Measurements from ENCODE around the gene ADAMTS18. TPM values are rescaled to one million over a fixed set of nuclear protein-coding genes. Genes with fewer than 3 reads are reported as not detected.

Gene ADAMTS18
- total and polyA plus RNA-seq, 7 experiments from 2014 or later = not detected

GRCh38 chr16:77307426-77308162, 127.2 kb downstream of the ADAMTS18 start:
- no peaks in the 10 kb centered on the region for H3K36me3 ChIP-seq (ENCODE audit: control insufficient read depth in 2 of 3, insufficient read depth in 3 of 3, low read length in 3 of 3)
- CTCF ChIA-PET = no interaction called here
- POLR2A ChIA-PET = no interaction called here
- H3K9me3 Mint-ChIP-seq = no peaks in the 10 kb centered on the region
- no peaks in the 10 kb centered on the region for H3K9me3 ChIP-seq (ENCODE audit: control insufficient read depth in 2 of 3, low read length in 3 of 3)
- H3K36me3 Mint-ChIP-seq = no peaks in the 10 kb centered on the region
- intact Hi-C loops (cut with micrococcal nuclease) = no loop called here
- H3K27me3 ChIP-seq (ENCODE audit: control insufficient read depth in 2 of 2, insufficient read depth in 2 of 2, low read length in 2 of 2) = no peaks in the 10 kb centered on the region
- DNase-seq (no peak), ATAC-seq (no peak)
- H3K4me1 Mint-ChIP-seq = peaks cover 0 to 8% (median 0%) of the 10 kb centered on the region in 7 donors
- no peak overlapping the region for H3K4me3 Mint-ChIP-seq
- no peak overlapping the region for H3K4me3 ChIP-seq (ENCODE audit: low read length)
- no peak overlapping the region for H3K27ac ChIP-seq (ENCODE audit: low read depth, low read length)
- no peak overlapping the region for H3K27ac Mint-ChIP-seq
- H3K4me1 ChIP-seq (ENCODE audit: control insufficient read depth in 2 of 2, insufficient read depth in 2 of 2, low read length in 2 of 2) = no peaks in the 10 kb centered on the region
- peaks cover 0 to 14% (median 0%) of the 10 kb centered on the region in 5 donors for H3K27me3 Mint-ChIP-seq

GRCh38 chr16:77306075-77306474, 128.8 kb downstream of the ADAMTS18 start:
- intact Hi-C loops (cut with micrococcal nuclease) = no loop called here
- Mint-ChIP-seq H3K4me1 (peaks cover 0 to 8% (median 0%) of the 10 kb centered on the region in 7 donors), H3K9me3 (no peaks in the 10 kb centered on the region), H3K27ac (no peak overlapping the region), H3K36me3 (no peaks in the 10 kb centered on the region), H3K27me3 (peaks cover 0 to 15% (median 0%) of the 10 kb centered on the region in 5 donors), H3K4me3 (no peak overlapping the region)
- Histone ChIP-seq H3K9me3 (ENCODE audit: control insufficient read depth in 2 of 3, low read length in 3 of 3) (no peaks in the 10 kb centered on the region), H3K27me3 (ENCODE audit: control insufficient read depth in 2 of 2, insufficient read depth in 2 of 2, low read length in 2 of 2) (no peaks in the 10 kb centered on the region), H3K27ac (ENCODE audit: low read depth, low read length) (no peak overlapping the region), H3K4me3 (ENCODE audit: low read length) (no peak overlapping the region), H3K36me3 (ENCODE audit: control insufficient read depth in 2 of 3, insufficient read depth in 3 of 3, low read length in 3 of 3) (no peaks in the 10 kb centered on the region), H3K4me1 (ENCODE audit: control insufficient read depth in 2 of 2, insufficient read depth in 2 of 2, low read length in 2 of 2) (no peaks in the 10 kb centered on the region)
- no peak for ATAC-seq
- POLR2A ChIA-PET = no interaction called here
- DNase-seq = peak in 1 of 9 donors; percentile 1
- CTCF ChIA-PET = no interaction called here

GRCh38 chr16:77304877-77305276, 130.0 kb downstream of the ADAMTS18 start:
- Histone ChIP-seq H3K4me3 (ENCODE audit: low read length) (no peak overlapping the region), H3K27ac (ENCODE audit: low read depth, low read length) (no peak overlapping the region), H3K9me3 (ENCODE audit: control insufficient read depth in 2 of 3, low read length in 3 of 3) (no peaks in the 10 kb centered on the region), H3K4me1 (ENCODE audit: control insufficient read depth in 2 of 2, insufficient read depth in 2 of 2, low read length in 2 of 2) (no peaks in the 10 kb centered on the region), H3K36me3 (ENCODE audit: control insufficient read depth in 2 of 3, insufficient read depth in 3 of 3, low read length in 3 of 3) (no peaks in the 10 kb centered on the region), H3K27me3 (ENCODE audit: control insufficient read depth in 2 of 2, insufficient read depth in 2 of 2, low read length in 2 of 2) (no peaks in the 10 kb centered on the region)
- H3K4me3 Mint-ChIP-seq = no peak overlapping the region
- H3K27ac Mint-ChIP-seq = no peak overlapping the region
- H3K27me3 Mint-ChIP-seq = peaks cover 0 to 9% (median 0%) of the 10 kb centered on the region in 5 donors
- DNase-seq (no peak), ATAC-seq (no peak)
- CTCF ChIA-PET = no interaction called here
- peaks cover 0 to 8% (median 0%) of the 10 kb centered on the region in 7 donors for H3K4me1 Mint-ChIP-seq
- H3K36me3 Mint-ChIP-seq = no peaks in the 10 kb centered on the region
- intact Hi-C loops (cut with micrococcal nuclease) = no loop called here
- no peaks in the 10 kb centered on the region for H3K9me3 Mint-ChIP-seq
- POLR2A ChIA-PET = no interaction called here

GRCh38 chr16:77304134-77304533, 130.7 kb downstream of the ADAMTS18 start:
- Histone ChIP-seq H3K27ac (ENCODE audit: low read depth, low read length) (no peak overlapping the region), H3K4me3 (ENCODE audit: low read length) (no peak overlapping the region), H3K4me1 (ENCODE audit: control insufficient read depth in 2 of 2, insufficient read depth in 2 of 2, low read length in 2 of 2) (no peaks in the 10 kb centered on the region), H3K27me3 (ENCODE audit: control insufficient read depth in 2 of 2, insufficient read depth in 2 of 2, low read length in 2 of 2) (no peaks in the 10 kb centered on the region), H3K9me3 (ENCODE audit: control insufficient read depth in 2 of 3, low read length in 3 of 3) (no peaks in the 10 kb centered on the region), H3K36me3 (ENCODE audit: control insufficient read depth in 2 of 3, insufficient read depth in 3 of 3, low read length in 3 of 3) (no peaks in the 10 kb centered on the region)
- Mint-ChIP-seq H3K4me3 (no peak overlapping the region), H3K27ac (no peak overlapping the region), H3K36me3 (no peaks in the 10 kb centered on the region), H3K4me1 (peaks cover 0 to 8% (median 0%) of the 10 kb centered on the region in 7 donors), H3K27me3 (peaks cover 0 to 9% (median 4%) of the 10 kb centered on the region in 5 donors), H3K9me3 (no peaks in the 10 kb centered on the region)
- intact Hi-C loops (cut with micrococcal nuclease) = no loop called here
- CTCF ChIA-PET = no interaction called here
- ATAC-seq (no peak), DNase-seq (no peak)
- POLR2A ChIA-PET = no interaction called here

GRCh38 chr16:77302674-77303073, 132.2 kb downstream of the ADAMTS18 start:
- Histone ChIP-seq H3K4me1 (ENCODE audit: control insufficient read depth in 2 of 2, insufficient read depth in 2 of 2, low read length in 2 of 2) (no peaks in the 10 kb centered on the region), H3K4me3 (ENCODE audit: low read length) (no peak overlapping the region), H3K9me3 (ENCODE audit: control insufficient read depth in 2 of 3, low read length in 3 of 3) (no peaks in the 10 kb centered on the region), H3K36me3 (ENCODE audit: control insufficient read depth in 2 of 3, insufficient read depth in 3 of 3, low read length in 3 of 3) (no peaks in the 10 kb centered on the region), H3K27ac (ENCODE audit: low read depth, low read length) (no peak overlapping the region), H3K27me3 (ENCODE audit: control insufficient read depth in 2 of 2, insufficient read depth in 2 of 2, low read length in 2 of 2) (no peaks in the 10 kb centered on the region)
- H3K4me1 Mint-ChIP-seq = peaks cover 0 to 4% (median 0%) of the 10 kb centered on the region in 7 donors
- H3K4me3 Mint-ChIP-seq = no peak overlapping the region
- no peak for ATAC-seq
- ChIA-PET CTCF (no interaction called here), POLR2A (no interaction called here)
- H3K27me3 Mint-ChIP-seq = peaks cover 0 to 9% (median 3%) of the 10 kb centered on the region in 5 donors
- DNase-seq = no peak
- H3K27ac Mint-ChIP-seq = no peak overlapping the region
- H3K9me3 Mint-ChIP-seq = no peaks in the 10 kb centered on the region
- intact Hi-C loops (cut with micrococcal nuclease) = no loop called here
- no peaks in the 10 kb centered on the region for H3K36me3 Mint-ChIP-seq

- CTCF ChIA-PET = no interaction called here
- DNase-seq (no peak), ATAC-seq (no peak)
- Mint-ChIP-seq H3K4me3 (no peak overlapping the region), H3K36me3 (no peaks in the 10 kb centered on the region), H3K9me3 (no peaks in the 10 kb centered on the region), H3K27ac (no peak overlapping the region), H3K4me1 (no peaks in the 10 kb centered on the region), H3K27me3 (peaks cover 0 to 9% (median 3%) of the 10 kb centered on the region in 5 donors)
- Histone ChIP-seq H3K27me3 (ENCODE audit: control insufficient read depth in 2 of 2, insufficient read depth in 2 of 2, low read length in 2 of 2) (no peaks in the 10 kb centered on the region), H3K4me3 (ENCODE audit: low read length) (no peak overlapping the region), H3K4me1 (ENCODE audit: control insufficient read depth in 2 of 2, insufficient read depth in 2 of 2, low read length in 2 of 2) (no peaks in the 10 kb centered on the region), H3K36me3 (ENCODE audit: control insufficient read depth in 2 of 3, insufficient read depth in 3 of 3, low read length in 3 of 3) (no peaks in the 10 kb centered on the region), H3K27ac (ENCODE audit: low read depth, low read length) (no peak overlapping the region), H3K9me3 (ENCODE audit: control insufficient read depth in 2 of 3, low read length in 3 of 3) (no peaks in the 10 kb centered on the region)
- POLR2A ChIA-PET = no interaction called here
- intact Hi-C loops (cut with micrococcal nuclease) = no loop called here
These were observed 132.6 kb downstream of the ADAMTS18 start for GRCh38 chr16:77302249-77302648.

GRCh38 chr16:77300256-77300655, 134.6 kb downstream of the ADAMTS18 start:
- H3K4me3 ChIP-seq (ENCODE audit: low read length) = no peak overlapping the region
- Mint-ChIP-seq H3K27ac (no peak overlapping the region), H3K36me3 (no peaks in the 10 kb centered on the region), H3K9me3 (no peaks in the 10 kb centered on the region), H3K27me3 (peaks cover 0 to 9% (median 3%) of the 10 kb centered on the region in 5 donors), H3K4me1 (no peaks in the 10 kb centered on the region), H3K4me3 (no peak overlapping the region)
- no peak for ATAC-seq
- no peaks in the 10 kb centered on the region for H3K27me3 ChIP-seq (ENCODE audit: control insufficient read depth in 2 of 2, insufficient read depth in 2 of 2, low read length in 2 of 2)
- ChIA-PET POLR2A (no interaction called here), CTCF (no interaction called here)
- H3K27ac ChIP-seq (ENCODE audit: low read depth, low read length) = no peak overlapping the region
- DNase-seq = no peak
- no peaks in the 10 kb centered on the region for H3K4me1 ChIP-seq (ENCODE audit: control insufficient read depth in 2 of 2, insufficient read depth in 2 of 2, low read length in 2 of 2)
- no peaks in the 10 kb centered on the region for H3K36me3 ChIP-seq (ENCODE audit: control insufficient read depth in 2 of 3, insufficient read depth in 3 of 3, low read length in 3 of 3)
- intact Hi-C loops (cut with micrococcal nuclease) = no loop called here
- no peaks in the 10 kb centered on the region for H3K9me3 ChIP-seq (ENCODE audit: control insufficient read depth in 2 of 3, low read length in 3 of 3)
